ENCODE results near the gene CEP112. TPM values are rescaled to one million over a fixed set of nuclear protein-coding genes. Genes with fewer than 3 reads are reported as not detected.

Gene CEP112
- total and polyA plus RNA-seq, 2 donors (not counting 3 experiments of a cell fraction or from before 2014, with no cell fraction given), result 1.5 to 25.3 TPM

- CTCF ChIA-PET, result no interaction called here
- POLR2A ChIA-PET, result no interaction called here
- dilution Hi-C loops (cut with MboI; ENCODE audit: extremely low pct_ligation_motif_present, low sequenced_read_pairs), result no loop called here
Observed at GRCh38 chr17:65598746-65599145, 593.2 kb downstream of the CEP112 start.

GRCh38 chr17:65595071-65595656 is 596.8 kb downstream of the CEP112 start:
- dilution Hi-C loops (cut with MboI; ENCODE audit: extremely low pct_ligation_motif_present, low sequenced_read_pairs) (no loop called here), intact Hi-C loops (cut with micrococcal nuclease) (no loop called here)
- ChIA-PET POLR2A (no interaction called here), CTCF (no interaction called here)
- DNase-seq (ENCODE audit: low read depth, low spot score) (no peak), FAIRE-seq (no peak)
- H3K9ac ChIP-seq (replicated peaks; ENCODE audit: extremely low read depth, insufficient read depth, low read length), result no peak overlapping the region
- H3K79me2 ChIP-seq (ENCODE audit: control insufficient read depth, insufficient read depth, low read length), result no peaks in the 10 kb centered on the region
- H3K4me1 ChIP-seq (ENCODE audit: control insufficient read depth, extremely low read depth, insufficient read depth, low read length), result peaks cover 5% of the 10 kb centered on the region
- H4K20me1 ChIP-seq (replicated peaks; ENCODE audit: control insufficient read depth, extremely low read depth, insufficient read depth, low read length), result no peaks in the 10 kb centered on the region
- no peak overlapping the region for H3K4me2 ChIP-seq (ENCODE audit: insufficient read depth, low read length)
- no TSS peak for BruUV-seq (replicated peaks)
- TF ChIP-seq EZH2 (IDR thresholded peaks at IDR 0.05; ENCODE audit: borderline replicate concordance, low read depth, low read length, severe bottlenecking) (no peak), GATA2 (IDR thresholded peaks at IDR 0.05; ENCODE audit: insufficient read depth, insufficient read length, low read depth, low read length) (no peak), MYC (IDR thresholded peaks at IDR 0.05; ENCODE audit: low read depth, low read length) (no peak), POLR2A (IDR thresholded peaks at IDR 0.05; ENCODE audit: low read depth, low read length) (no peak), CTCF (IDR thresholded peaks at IDR 0.05; ENCODE audit: extremely low read depth in 1 of 2, insufficient read depth in 1 of 2, low read depth in 1 of 2, low read length in 2 of 2) (no peak), FOS (IDR thresholded peaks at IDR 0.05; ENCODE audit: borderline replicate concordance, insufficient read depth, low read length) (no peak), POLR2AphosphoS5 (IDR thresholded peaks at IDR 0.05; ENCODE audit: insufficient read depth, low read depth, low read length) (no peak), MAX (IDR thresholded peaks at IDR 0.05; ENCODE audit: insufficient read depth, insufficient read length) (no peak), JUN (IDR thresholded peaks at IDR 0.05; ENCODE audit: borderline replicate concordance, insufficient read depth, insufficient read length, low read depth) (no peak)
- no peaks in the 10 kb centered on the region for H3K9me1 ChIP-seq (replicated peaks; ENCODE audit: control insufficient read depth, extremely low read depth, insufficient read depth, low read length)
- H3K27me3 ChIP-seq (ENCODE audit: control insufficient read depth in 2 of 2, insufficient read depth in 2 of 2, low read length in 2 of 2), result no peaks in the 10 kb centered on the region
- H3K9me3 ChIP-seq (replicated peaks; ENCODE audit: control insufficient read depth, insufficient read depth, low read length), result no peaks in the 10 kb centered on the region
- no peaks in the 10 kb centered on the region for H3K36me3 ChIP-seq (ENCODE audit: control insufficient read depth in 2 of 2, extremely low read depth in 1 of 2, insufficient read depth in 2 of 2, low read length in 2 of 2)
- H2AFZ ChIP-seq (ENCODE audit: low read depth, low read length), result no peak overlapping the region
- H3K4me3 ChIP-seq (replicated peaks in 1 of 3; ENCODE audit: insufficient read depth in 1 of 3, low read depth in 1 of 3, low read length in 3 of 3), result no peak overlapping the region
- no peak overlapping the region for H3K27ac ChIP-seq (ENCODE audit: insufficient read depth, low read depth, low read length)

More at GRCh38 chr17:65598746-65599145, 593.2 kb downstream of the CEP112 start:
- Histone ChIP-seq H3K27ac (ENCODE audit: insufficient read depth, low read depth, low read length) (no peak overlapping the region), H2AFZ (ENCODE audit: low read depth, low read length) (no peak overlapping the region), H3K9me3 (replicated peaks; ENCODE audit: control insufficient read depth, insufficient read depth, low read length) (no peaks in the 10 kb centered on the region), H3K9me1 (replicated peaks; ENCODE audit: control insufficient read depth, extremely low read depth, insufficient read depth, low read length) (no peaks in the 10 kb centered on the region), H3K9ac (replicated peaks; ENCODE audit: extremely low read depth, insufficient read depth, low read length) (no peak overlapping the region), H3K4me1 (ENCODE audit: control insufficient read depth, extremely low read depth, insufficient read depth, low read length) (peaks cover 6% of the 10 kb centered on the region), H3K27me3 (ENCODE audit: control insufficient read depth in 2 of 2, insufficient read depth in 2 of 2, low read length in 2 of 2) (no peaks in the 10 kb centered on the region), H3K79me2 (ENCODE audit: control insufficient read depth, insufficient read depth, low read length) (no peaks in the 10 kb centered on the region), H3K4me3 (replicated peaks in 1 of 3; ENCODE audit: insufficient read depth in 1 of 3, low read depth in 1 of 3, low read length in 3 of 3) (no peak overlapping the region), H3K36me3 (ENCODE audit: control insufficient read depth in 2 of 2, extremely low read depth in 1 of 2, insufficient read depth in 2 of 2, low read length in 2 of 2) (no peaks in the 10 kb centered on the region), H4K20me1 (replicated peaks; ENCODE audit: control insufficient read depth, extremely low read depth, insufficient read depth, low read length) (no peaks in the 10 kb centered on the region), H3K4me2 (ENCODE audit: insufficient read depth, low read length) (no peak overlapping the region)
- no TSS peak for BruUV-seq (replicated peaks)
- TF ChIP-seq MYC (IDR thresholded peaks at IDR 0.05; ENCODE audit: low read depth, low read length), result no peak
- intact Hi-C loops (cut with micrococcal nuclease), result no loop called here
- FAIRE-seq (no peak), DNase-seq (ENCODE audit: low read depth, low spot score) (no peak)

All from endothelial cell of umbilical vein (primary cell).